ENCODE results near the gene HIBCH. TPM values are rescaled to one million over a fixed set of nuclear protein-coding genes. Genes with fewer than 3 reads are reported as not detected.
A peak's percentile ranks its signal among the peaks of the same experiment; 100 is the strongest.
"Not testable (repeated sequence)": the region's sequence is repeated elsewhere in the genome, so short reads cannot be mapped to it uniquely, and the experiment has no call there.

Gene HIBCH
- total RNA-seq, 2 experiments from 2014 or later = 17.2 to 18.7 TPM

GRCh38 chr2:190315273-190315672, 4.4 kb downstream of the HIBCH start:
- DNase-seq = no peak
- H3K36me3 Mint-ChIP-seq = peaks cover 10% of the 10 kb centered on the region
- no peak overlapping the region for H3K27ac Mint-ChIP-seq
- ATAC-seq = no peak
- CTCF ChIA-PET = interaction anchor here (0.7 kb wide), 1 partner anchor 21 kb away, joined by 3 read pairs; no protein-coding TSS in a partner anchor
- no peaks in the 10 kb centered on the region for H3K27me3 Mint-ChIP-seq
- H3K9me3 Mint-ChIP-seq (ENCODE audit: low read depth) = no peaks in the 10 kb centered on the region
- H3K4me3 Mint-ChIP-seq = no peak overlapping the region
- peaks cover 42% of the 10 kb centered on the region for H3K4me1 Mint-ChIP-seq

DNA sequence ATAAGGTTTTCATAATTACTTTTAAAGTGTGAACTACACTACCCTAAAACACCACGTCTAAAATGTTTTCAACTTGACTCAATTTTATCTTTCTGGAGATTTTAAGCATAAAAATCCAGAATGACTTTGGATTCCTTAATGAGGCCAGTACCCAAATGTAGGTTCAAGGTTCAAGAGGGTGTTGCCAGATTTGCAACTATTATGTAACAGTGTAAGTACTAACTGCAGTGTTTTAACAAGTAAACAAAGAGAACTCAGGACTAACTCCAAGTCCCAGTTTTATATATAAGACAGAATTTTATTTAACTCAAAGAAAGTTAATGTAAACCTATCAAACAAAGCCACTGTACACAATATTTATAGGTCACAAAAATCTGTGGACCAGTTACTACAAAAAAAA, 5.7 kb downstream of the HIBCH start:
- no peak for DNase-seq
- Mint-ChIP-seq H3K36me3 (peaks cover 14% of the 10 kb centered on the region), H3K27me3 (no peaks in the 10 kb centered on the region), H3K27ac (no peak overlapping the region), H3K4me1 (peaks cover 33% of the 10 kb centered on the region), H3K9me3 (ENCODE audit: low read depth) (no peaks in the 10 kb centered on the region), H3K4me3 (no peak overlapping the region)
- CTCF ChIA-PET = interaction anchor here (0.9 kb wide), 1 partner anchor 133 kb away, joined by 3 read pairs; a partner anchor contains a TSS
- ATAC-seq = no peak

DNA sequence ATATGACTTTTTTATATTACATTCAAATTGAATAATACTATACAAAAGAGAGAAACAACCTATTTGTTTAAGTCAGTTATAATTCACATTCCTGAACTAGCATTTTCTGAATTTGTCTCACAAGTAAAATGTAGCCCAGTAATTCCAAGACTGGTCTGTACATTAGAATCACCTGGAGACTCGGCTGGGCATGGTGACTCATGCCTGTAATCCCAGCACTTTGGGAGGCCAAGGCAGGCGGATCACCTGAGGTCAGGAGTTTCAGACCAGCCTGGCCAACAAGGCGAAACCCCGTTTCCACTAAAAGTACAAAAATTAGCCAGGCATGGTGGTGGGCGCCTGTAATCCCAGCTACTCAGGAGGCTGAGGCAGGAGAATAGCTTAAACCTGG, 7.0 kb downstream of the HIBCH start:
- H3K9me3 Mint-ChIP-seq (ENCODE audit: low read depth); CTCF ChIA-PET; DNase-seq; H3K4me3 Mint-ChIP-seq; H3K27ac Mint-ChIP-seq; ATAC-seq; H3K27me3 Mint-ChIP-seq: not testable (repeated sequence)
- Mint-ChIP-seq H3K4me1 (peaks cover 24% of the 10 kb centered on the region), H3K36me3 (peaks cover 17% of the 10 kb centered on the region)

DNA sequence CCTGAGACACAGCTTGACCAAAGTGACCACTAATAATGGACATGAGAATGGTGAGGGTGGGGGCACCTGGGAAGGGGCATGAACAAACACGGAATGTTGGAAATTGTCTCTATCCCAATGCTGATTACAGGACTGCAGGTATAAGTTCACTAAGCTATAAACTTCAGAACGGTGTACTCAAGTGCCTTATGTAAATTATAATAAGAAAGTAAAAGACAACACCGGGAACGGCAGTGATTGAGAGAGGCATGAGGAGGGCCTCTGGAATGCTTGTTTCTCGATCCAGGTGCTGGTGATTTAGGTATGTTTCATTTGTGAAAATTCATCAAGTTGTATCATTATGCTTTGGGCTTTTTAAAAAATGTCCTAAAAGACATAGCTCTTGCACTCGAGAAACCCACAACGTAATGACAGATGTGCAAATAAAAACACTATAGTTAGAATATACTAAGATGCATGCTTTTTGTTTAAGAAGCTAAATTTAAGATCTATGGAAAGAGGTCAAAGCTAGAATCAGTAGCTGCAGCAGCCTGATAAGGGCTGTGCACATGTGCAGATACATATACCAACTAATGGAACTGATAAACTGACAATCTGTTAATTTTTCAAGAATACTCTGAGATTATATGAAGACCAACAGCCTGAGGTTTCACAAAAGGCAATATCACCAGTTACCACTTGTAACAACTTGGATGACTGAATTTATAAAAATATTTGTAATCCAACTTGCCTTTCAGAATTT, 7.6 kb downstream of the HIBCH start:
- Mint-ChIP-seq H3K36me3 (peaks cover 17% of the 10 kb centered on the region), H3K4me3 (no peak overlapping the region), H3K9me3 (ENCODE audit: low read depth) (no peaks in the 10 kb centered on the region), H3K27me3 (no peaks in the 10 kb centered on the region), H3K27ac (no peak overlapping the region), H3K4me1 (peaks cover 18% of the 10 kb centered on the region)
- CTCF ChIA-PET = no interaction called here
- ATAC-seq (no peak), DNase-seq (no peak)

- no peak overlapping the region for H3K27ac Mint-ChIP-seq
- H3K27me3 Mint-ChIP-seq = no peaks in the 10 kb centered on the region
- no peak for ATAC-seq
- H3K4me1 Mint-ChIP-seq = peaks cover 16% of the 10 kb centered on the region
- CTCF ChIA-PET = interaction anchor here (1.9 kb wide), 1 partner anchor 12 kb away, joined by 6 read pairs; the partner anchor contains the start of gene HIBCH
- H3K9me3 Mint-ChIP-seq (ENCODE audit: low read depth) = no peaks in the 10 kb centered on the region
- H3K4me3 Mint-ChIP-seq = no peak overlapping the region
- no peak for DNase-seq
- peaks cover 31% of the 10 kb centered on the region for H3K36me3 Mint-ChIP-seq
Measured at GRCh38 chr2:190308031-190308430, 11.6 kb downstream of the HIBCH start.

DNA sequence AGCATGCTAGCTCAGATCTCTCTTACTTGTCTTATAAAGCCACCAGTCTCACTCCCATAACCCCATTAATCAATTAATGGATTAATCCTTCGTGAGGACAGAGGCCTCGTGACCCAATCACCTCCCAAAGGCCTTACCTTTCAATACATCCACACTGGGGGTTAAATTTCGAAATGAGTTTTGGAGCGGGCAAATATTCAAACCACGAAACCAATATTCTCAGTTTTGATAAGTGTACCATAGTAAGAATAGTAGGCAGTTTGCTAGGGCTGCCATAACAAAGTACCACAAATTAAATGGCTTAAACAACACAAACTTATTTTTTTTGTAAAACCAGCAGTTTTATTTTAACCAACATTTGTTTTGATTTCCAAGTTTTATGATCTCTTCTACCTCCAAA, 15.2 kb downstream of the HIBCH start:
- DNase-seq (no peak), ATAC-seq (peak; percentile 36)
- Mint-ChIP-seq H3K36me3 (peaks cover 53% of the 10 kb centered on the region), H3K4me3 (no peak overlapping the region), H3K9me3 (ENCODE audit: low read depth) (peaks cover 7% of the 10 kb centered on the region), H3K27ac (no peak overlapping the region), H3K27me3 (no peaks in the 10 kb centered on the region), H3K4me1 (peaks cover 16% of the 10 kb centered on the region)
- CTCF ChIA-PET = no interaction called here

GRCh38 chr2:190303647-190304046, 16.0 kb downstream of the HIBCH start:
- H3K27ac Mint-ChIP-seq = no peak overlapping the region
- no peak overlapping the region for H3K4me3 Mint-ChIP-seq
- ATAC-seq (no peak), DNase-seq (no peak)
- peaks cover 7% of the 10 kb centered on the region for H3K9me3 Mint-ChIP-seq (ENCODE audit: low read depth)
- no peaks in the 10 kb centered on the region for H3K27me3 Mint-ChIP-seq
- CTCF ChIA-PET = interaction anchor here (1.2 kb wide), 1 partner anchor 16 kb away, joined by 5 read pairs; the partner anchor contains the start of gene HIBCH
- peaks cover 56% of the 10 kb centered on the region for H3K36me3 Mint-ChIP-seq
- H3K4me1 Mint-ChIP-seq = peaks cover 16% of the 10 kb centered on the region

GRCh38 chr2:190302052-190302451, 17.6 kb downstream of the HIBCH start:
- Mint-ChIP-seq H3K9me3 (ENCODE audit: low read depth) (peaks cover 7% of the 10 kb centered on the region), H3K36me3 (peaks cover 63% of the 10 kb centered on the region), H3K27ac (no peak overlapping the region), H3K27me3 (no peaks in the 10 kb centered on the region), H3K4me1 (peaks cover 16% of the 10 kb centered on the region), H3K4me3 (no peak overlapping the region)
- no peak for DNase-seq
- ATAC-seq = no peak
- CTCF ChIA-PET = no interaction called here

- Mint-ChIP-seq H3K27me3 (no peaks in the 10 kb centered on the region), H3K27ac (no peak overlapping the region), H3K4me3 (no peak overlapping the region), H3K4me1 (peaks cover 16% of the 10 kb centered on the region), H3K9me3 (ENCODE audit: low read depth) (peaks cover 7% of the 10 kb centered on the region), H3K36me3 (peaks cover 62% of the 10 kb centered on the region)
- ATAC-seq = no peak
- CTCF ChIA-PET = no interaction called here
- no peak for DNase-seq
Measured at GRCh38 chr2:190301032-190301431, 18.6 kb downstream of the HIBCH start.

DNA sequence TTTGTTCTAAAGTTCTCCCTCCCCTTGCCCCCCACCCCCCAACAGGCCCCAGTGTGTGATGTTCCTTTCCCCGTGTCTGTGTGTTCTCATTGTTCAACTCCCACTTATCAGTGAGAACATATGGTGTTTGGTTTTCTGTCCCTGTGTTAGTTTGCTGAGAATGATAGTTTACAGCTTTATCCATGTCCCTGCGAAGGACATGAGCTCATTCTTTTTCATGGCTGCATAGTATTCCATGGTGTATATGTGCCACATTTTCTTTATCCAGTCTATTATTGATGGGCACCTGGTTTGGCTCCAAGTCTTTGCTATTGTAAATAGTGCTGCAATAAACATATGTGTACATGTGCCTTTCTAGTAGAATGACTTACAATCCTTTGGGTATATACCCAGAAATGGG, 21.7 kb downstream of the HIBCH start:
- H3K36me3 Mint-ChIP-seq = peaks cover 53% of the 10 kb centered on the region
- CTCF ChIA-PET = interaction anchor here (1.1 kb wide), 1 partner anchor 13 kb away, joined by 3 read pairs; no protein-coding TSS in a partner anchor
- not testable (repeated sequence) for H3K27ac Mint-ChIP-seq; H3K9me3 Mint-ChIP-seq (ENCODE audit: low read depth); ATAC-seq; DNase-seq; H3K4me3 Mint-ChIP-seq; H3K4me1 Mint-ChIP-seq; H3K27me3 Mint-ChIP-seq

GRCh38 chr2:190283783-190284182, 35.8 kb downstream of the HIBCH start:
- no peak for ATAC-seq
- no peak for DNase-seq
- H3K27ac Mint-ChIP-seq = no peak overlapping the region
- no peak overlapping the region for H3K4me3 Mint-ChIP-seq
- no peaks in the 10 kb centered on the region for H3K9me3 Mint-ChIP-seq (ENCODE audit: low read depth)
- CTCF ChIA-PET = no interaction called here
- H3K4me1 Mint-ChIP-seq = no peaks in the 10 kb centered on the region
- no peaks in the 10 kb centered on the region for H3K27me3 Mint-ChIP-seq
- peaks cover 34% of the 10 kb centered on the region for H3K36me3 Mint-ChIP-seq

DNA sequence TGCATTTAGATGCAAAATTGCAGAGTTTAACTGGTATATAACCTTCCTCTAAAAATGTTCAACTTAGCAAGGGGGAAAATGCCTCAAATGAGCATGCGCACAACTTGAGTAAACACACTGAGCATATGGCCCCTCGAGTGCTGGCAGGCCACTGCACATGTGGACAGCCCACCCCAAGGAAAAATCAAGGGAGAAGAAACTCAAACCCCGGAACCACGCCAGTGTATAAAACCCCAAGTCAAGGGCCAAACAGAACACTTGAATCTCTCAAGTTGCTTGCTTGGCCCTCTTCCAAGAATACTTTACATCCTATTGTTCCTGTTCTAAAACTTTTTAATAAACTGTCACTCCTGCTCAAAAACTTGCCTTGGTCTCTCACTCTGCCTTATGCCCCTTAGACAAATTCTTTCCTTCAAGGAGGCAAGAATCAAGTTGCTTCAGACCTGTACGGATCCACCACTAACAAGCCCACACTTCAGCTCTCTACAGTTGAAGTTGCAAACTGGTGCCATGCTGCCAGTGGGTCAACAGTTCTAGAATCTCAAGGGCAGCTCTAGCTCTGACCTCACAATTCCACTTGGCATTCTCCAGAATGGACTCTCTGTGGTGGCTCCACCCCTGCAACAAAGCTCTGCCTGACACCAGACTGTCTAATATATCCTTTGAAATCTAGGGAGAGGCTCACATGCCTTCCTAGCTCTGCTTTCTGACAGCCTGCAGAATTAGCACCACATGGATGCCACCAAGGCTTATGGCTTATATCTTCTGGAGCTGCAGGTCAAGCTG, 38.9 kb downstream of the HIBCH start:
- no peaks in the 10 kb centered on the region for H3K27me3 Mint-ChIP-seq
- CTCF ChIA-PET = no interaction called here
- H3K27ac Mint-ChIP-seq = no peak overlapping the region
- DNase-seq = no peak
- no peak overlapping the region for H3K4me3 Mint-ChIP-seq
- ATAC-seq = no peak
- H3K4me1 Mint-ChIP-seq = no peaks in the 10 kb centered on the region
- no peaks in the 10 kb centered on the region for H3K9me3 Mint-ChIP-seq (ENCODE audit: low read depth)
- peaks cover 28% of the 10 kb centered on the region for H3K36me3 Mint-ChIP-seq

- CTCF ChIA-PET = interaction anchor here (0.6 to 0.8 kb wide), 3 partner anchors 84 to 524 kb away, joined by 3 to 5 read pairs (median 4); no protein-coding TSS in a partner anchor
- not testable (repeated sequence) for ATAC-seq; H3K27me3 Mint-ChIP-seq; H3K9me3 Mint-ChIP-seq (ENCODE audit: low read depth); DNase-seq; H3K4me1 Mint-ChIP-seq; H3K4me3 Mint-ChIP-seq; H3K27ac Mint-ChIP-seq
- peaks cover 23% of the 10 kb centered on the region for H3K36me3 Mint-ChIP-seq
Measured at GRCh38 chr2:190279256-190280134, 40.1 kb downstream of the HIBCH start.

All from activated CD8-positive, alpha-beta memory T cell treated with anti-CD3 and anti-CD28 coated beads, Interleukin-2, amount 10 ng/mL, durations not matched to agents 7 days and 5 days (primary cell).